ENCODE results near the gene PLA2G6. TPM values are rescaled to one million over a fixed set of nuclear protein-coding genes. Genes with fewer than 3 reads are reported as not detected.
A peak's percentile ranks its signal among the peaks of the same experiment; 100 is the strongest.

The PLA2G6 gene
- total RNA-seq, 1 experiment from 2014 or later = 16.2 TPM

DNA sequence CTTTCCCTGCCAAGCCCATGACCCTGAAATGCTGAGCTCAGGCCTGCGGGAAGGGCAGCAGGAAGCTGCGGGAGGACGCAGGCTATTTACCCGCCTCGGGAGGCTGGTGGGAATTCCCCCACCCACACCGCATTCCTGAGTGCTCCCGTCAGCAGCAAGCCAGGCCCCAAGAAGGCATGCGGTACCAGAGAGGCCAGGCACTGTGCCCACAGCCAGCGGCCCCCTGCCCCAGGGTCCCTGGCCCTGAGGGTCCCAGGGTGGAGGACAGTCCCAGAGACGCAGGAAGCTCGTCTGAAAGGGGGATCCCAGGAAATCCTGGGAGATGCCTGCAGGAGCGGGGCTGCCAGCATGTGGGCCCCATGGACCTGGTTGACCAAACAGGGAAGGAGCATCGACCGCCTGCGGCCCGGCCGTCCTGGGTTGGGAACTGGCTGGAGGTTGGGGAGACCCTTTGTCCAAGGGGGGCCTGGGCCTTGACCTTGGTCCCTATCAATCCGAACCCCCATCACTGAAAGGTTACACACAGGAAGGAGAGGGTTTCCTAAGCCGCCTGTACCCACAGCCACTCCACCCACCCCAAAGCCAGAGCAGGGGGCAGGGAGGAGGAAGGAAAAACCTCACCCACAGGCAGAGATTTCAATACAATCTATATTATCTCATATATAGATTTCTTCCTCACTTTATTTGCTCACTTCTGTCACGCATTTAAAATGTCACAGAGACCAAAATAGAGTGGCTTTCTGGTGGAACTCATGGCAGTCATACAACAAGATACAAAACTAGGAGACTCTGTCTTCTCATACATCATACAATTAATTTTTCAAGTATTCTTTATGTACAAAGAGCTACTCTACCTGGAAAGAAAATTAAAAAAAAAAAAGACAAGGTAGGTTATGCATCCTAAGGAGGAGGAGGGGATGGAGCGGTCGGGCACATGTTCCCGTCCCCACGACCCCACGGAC is 37.3 kb upstream of the PLA2G6 start:
- H3K36me3 ChIP-seq (ENCODE audit: control insufficient read depth, insufficient read depth, low read length) = no peaks in the 10 kb centered on the region
- ChIA-PET POLR2A (interaction anchor here (0.7 kb wide), 1 partner anchor 10 kb away, joined by 3 read pairs; no protein-coding TSS in a partner anchor), CTCF (no interaction called here)
- ATAC-seq (peak; percentile 86), DNase-seq (ENCODE audit: low read depth, low spot score) (no peak)
- no peaks in the 10 kb centered on the region for H3K27me3 ChIP-seq (ENCODE audit: control insufficient read depth, insufficient read depth, low read length)
- H3K4me1 ChIP-seq (ENCODE audit: control insufficient read depth, insufficient read depth, low read length) = peaks cover 25% of the 10 kb centered on the region
- in situ Hi-C loops (cut with HindIII; ENCODE audit: low pct_unique_long_range_greater_than_20kb, low sequenced_read_pairs) (no loop called here), intact Hi-C loops (cut with micrococcal nuclease; ENCODE audit: unreplicated experiment) (no loop called here)
- TF ChIP-seq, protein P1, sequence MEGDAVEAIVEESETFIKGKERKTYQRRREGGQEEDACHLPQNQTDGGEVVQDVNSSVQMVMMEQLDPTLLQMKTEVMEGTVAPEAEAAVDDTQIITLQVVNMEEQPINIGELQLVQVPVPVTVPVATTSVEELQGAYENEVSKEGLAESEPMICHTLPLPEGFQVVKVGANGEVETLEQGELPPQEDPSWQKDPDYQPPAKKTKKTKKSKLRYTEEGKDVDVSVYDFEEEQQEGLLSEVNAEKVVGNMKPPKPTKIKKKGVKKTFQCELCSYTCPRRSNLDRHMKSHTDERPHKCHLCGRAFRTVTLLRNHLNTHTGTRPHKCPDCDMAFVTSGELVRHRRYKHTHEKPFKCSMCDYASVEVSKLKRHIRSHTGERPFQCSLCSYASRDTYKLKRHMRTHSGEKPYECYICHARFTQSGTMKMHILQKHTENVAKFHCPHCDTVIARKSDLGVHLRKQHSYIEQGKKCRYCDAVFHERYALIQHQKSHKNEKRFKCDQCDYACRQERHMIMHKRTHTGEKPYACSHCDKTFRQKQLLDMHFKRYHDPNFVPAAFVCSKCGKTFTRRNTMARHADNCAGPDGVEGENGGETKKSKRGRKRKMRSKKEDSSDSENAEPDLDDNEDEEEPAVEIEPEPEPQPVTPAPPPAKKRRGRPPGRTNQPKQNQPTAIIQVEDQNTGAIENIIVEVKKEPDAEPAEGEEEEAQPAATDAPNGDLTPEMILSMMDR (IDR thresholded peaks at IDR 0.05) = no peak
- peak; percentile 53 for TF ChIP-seq POLR2AphosphoS5 (IDR thresholded peaks at IDR 0.05; ENCODE audit: low read depth, low read length)
- no TSS peak for BruUV-seq (replicated peaks)
- peak overlapping the region; percentile 85 for H3K27ac ChIP-seq (ENCODE audit: low read length)
- H3K4me3 ChIP-seq (ENCODE audit: low read depth in 2 of 2, low read length in 2 of 2) = no peak overlapping the region
- H3K9me3 ChIP-seq (ENCODE audit: control insufficient read depth, insufficient read depth, low read depth, low read length) = no peaks in the 10 kb centered on the region

DNA sequence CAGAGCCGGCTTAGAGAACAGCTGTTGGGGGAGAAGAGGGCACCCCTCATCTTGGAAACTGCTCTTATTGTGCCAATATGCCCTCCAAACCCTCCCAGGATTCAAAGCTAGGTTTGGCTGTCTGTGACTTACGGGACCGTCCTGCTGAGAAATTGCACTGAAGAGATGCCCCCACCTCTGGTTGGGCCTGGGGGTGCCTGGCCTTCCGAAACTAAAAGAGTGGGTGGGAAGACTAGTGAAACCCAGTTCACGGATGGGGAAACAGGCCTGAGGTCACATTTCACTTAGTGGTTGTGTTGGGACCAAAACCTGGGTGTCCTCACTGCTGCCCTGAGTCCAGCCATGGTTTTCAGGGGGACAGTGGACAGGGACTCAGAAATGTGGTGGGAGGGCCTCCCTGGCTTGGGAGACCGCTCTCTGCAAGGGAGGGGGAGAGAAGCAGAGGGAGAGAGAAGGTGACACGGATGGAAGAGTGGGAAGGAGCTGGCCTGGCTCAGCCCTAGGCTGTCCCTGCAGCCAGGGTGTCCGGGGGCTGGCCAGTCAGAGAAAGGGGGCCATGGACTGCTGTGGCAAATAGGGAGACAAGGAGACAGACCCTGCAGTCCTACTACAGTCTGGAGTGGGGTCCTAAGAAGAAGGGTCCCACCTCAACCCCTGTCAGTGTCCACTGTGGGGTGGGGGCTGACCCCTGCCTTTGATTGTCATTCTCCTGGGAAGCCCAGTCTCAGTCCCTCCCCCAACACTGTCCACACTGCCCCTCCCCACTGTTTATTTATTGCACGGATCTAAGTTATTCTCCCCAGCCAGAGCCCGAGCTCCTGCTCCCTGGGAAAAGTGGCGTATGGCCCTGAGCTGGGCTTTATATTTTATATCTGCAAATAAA is 33.8 kb upstream of the PLA2G6 start:
- POLR2A ChIA-PET = no interaction called here
- ATAC-seq (no peak), DNase-seq (ENCODE audit: low read depth, low spot score) (no peak)
- intact Hi-C loops (cut with micrococcal nuclease; ENCODE audit: unreplicated experiment) = no loop called here
- Histone ChIP-seq H3K9me3 (ENCODE audit: control insufficient read depth, insufficient read depth, low read depth, low read length) (no peaks in the 10 kb centered on the region), H3K27ac (ENCODE audit: low read length) (no peak overlapping the region), H3K27me3 (ENCODE audit: control insufficient read depth, insufficient read depth, low read length) (no peaks in the 10 kb centered on the region), H3K4me3 (ENCODE audit: low read depth in 2 of 2, low read length in 2 of 2) (no peak overlapping the region), H3K4me1 (ENCODE audit: control insufficient read depth, insufficient read depth, low read length) (peaks cover 25% of the 10 kb centered on the region), H3K36me3 (ENCODE audit: control insufficient read depth, insufficient read depth, low read length) (no peaks in the 10 kb centered on the region)
- TF ChIP-seq SIN3A (IDR thresholded peaks at IDR 0.05; ENCODE audit: borderline replicate concordance, insufficient read depth, low read depth, low read length) (no peak), TCF7L2 (IDR thresholded peaks at IDR 0.05; ENCODE audit: low read depth, low read length) (no peak), POLR2AphosphoS5 (IDR thresholded peaks at IDR 0.05; ENCODE audit: low read depth, low read length) (no peak)
- TF ChIP-seq, protein P2, sequence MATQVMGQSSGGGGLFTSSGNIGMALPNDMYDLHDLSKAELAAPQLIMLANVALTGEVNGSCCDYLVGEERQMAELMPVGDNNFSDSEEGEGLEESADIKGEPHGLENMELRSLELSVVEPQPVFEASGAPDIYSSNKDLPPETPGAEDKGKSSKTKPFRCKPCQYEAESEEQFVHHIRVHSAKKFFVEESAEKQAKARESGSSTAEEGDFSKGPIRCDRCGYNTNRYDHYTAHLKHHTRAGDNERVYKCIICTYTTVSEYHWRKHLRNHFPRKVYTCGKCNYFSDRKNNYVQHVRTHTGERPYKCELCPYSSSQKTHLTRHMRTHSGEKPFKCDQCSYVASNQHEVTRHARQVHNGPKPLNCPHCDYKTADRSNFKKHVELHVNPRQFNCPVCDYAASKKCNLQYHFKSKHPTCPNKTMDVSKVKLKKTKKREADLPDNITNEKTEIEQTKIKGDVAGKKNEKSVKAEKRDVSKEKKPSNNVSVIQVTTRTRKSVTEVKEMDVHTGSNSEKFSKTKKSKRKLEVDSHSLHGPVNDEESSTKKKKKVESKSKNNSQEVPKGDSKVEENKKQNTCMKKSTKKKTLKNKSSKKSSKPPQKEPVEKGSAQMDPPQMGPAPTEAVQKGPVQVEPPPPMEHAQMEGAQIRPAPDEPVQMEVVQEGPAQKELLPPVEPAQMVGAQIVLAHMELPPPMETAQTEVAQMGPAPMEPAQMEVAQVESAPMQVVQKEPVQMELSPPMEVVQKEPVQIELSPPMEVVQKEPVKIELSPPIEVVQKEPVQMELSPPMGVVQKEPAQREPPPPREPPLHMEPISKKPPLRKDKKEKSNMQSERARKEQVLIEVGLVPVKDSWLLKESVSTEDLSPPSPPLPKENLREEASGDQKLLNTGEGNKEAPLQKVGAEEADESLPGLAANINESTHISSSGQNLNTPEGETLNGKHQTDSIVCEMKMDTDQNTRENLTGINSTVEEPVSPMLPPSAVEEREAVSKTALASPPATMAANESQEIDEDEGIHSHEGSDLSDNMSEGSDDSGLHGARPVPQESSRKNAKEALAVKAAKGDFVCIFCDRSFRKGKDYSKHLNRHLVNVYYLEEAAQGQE (IDR thresholded peaks at IDR 0.05; ENCODE audit: insufficient read depth in 1 of 2, low read depth in 2 of 2, low read length in 1 of 2) = no peak
- TF ChIP-seq, protein P1 (IDR thresholded peaks at IDR 0.05) = no peak
- CTCF ChIA-PET = no interaction called here
- no TSS peak for BruUV-seq (replicated peaks)
- in situ Hi-C loops (cut with HindIII; ENCODE audit: low pct_unique_long_range_greater_than_20kb, low sequenced_read_pairs) = no loop called here
